Measurements from ENCODE around the gene DGUOK.

DNA sequence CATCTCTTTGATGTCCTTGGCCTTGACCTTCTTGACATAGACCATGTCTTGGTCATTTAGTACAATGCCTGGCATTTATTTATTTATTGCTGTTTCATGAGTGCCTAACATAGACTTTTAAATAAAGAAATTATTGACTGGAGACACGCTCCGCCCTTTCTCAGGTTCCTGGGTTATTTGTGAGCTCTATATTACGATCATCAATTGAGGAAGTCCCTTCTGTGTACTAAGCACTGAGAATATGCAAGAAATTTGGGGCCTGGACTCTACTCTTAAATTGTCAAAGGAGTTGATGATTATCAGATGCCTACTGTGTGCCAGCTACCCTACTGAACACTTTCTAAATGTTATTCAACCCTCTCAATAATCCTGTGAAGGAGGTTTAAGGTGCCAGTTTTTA lies 38.4 kb downstream of the DGUOK start:
- TF ChIP-seq, protein P1, sequence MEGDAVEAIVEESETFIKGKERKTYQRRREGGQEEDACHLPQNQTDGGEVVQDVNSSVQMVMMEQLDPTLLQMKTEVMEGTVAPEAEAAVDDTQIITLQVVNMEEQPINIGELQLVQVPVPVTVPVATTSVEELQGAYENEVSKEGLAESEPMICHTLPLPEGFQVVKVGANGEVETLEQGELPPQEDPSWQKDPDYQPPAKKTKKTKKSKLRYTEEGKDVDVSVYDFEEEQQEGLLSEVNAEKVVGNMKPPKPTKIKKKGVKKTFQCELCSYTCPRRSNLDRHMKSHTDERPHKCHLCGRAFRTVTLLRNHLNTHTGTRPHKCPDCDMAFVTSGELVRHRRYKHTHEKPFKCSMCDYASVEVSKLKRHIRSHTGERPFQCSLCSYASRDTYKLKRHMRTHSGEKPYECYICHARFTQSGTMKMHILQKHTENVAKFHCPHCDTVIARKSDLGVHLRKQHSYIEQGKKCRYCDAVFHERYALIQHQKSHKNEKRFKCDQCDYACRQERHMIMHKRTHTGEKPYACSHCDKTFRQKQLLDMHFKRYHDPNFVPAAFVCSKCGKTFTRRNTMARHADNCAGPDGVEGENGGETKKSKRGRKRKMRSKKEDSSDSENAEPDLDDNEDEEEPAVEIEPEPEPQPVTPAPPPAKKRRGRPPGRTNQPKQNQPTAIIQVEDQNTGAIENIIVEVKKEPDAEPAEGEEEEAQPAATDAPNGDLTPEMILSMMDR (IDR thresholded peaks at IDR 0.05 in 4 of 5, conservative IDR thresholded peaks at IDR 0.05 in 1 of 5), result no peak
- no peak for TF ChIP-seq POLR2A (IDR thresholded peaks at IDR 0.05)
